Astrocyte of the spinal cord (primary cell): ENCODE data around the gene WNT3A.
A peak's percentile ranks its signal among the peaks of the same experiment; 100 is the strongest.

Source experiments
- DNase-seq: peaks from one replicate; pipeline ENCODE4 v3.0.0; 2011; ENCODE audit warnings: low read depth, low spot score
- H3K4me3 ChIP-seq: 2 replicates; pipeline ENCODE4 v1.5.1; 2011; ENCODE audit warnings: low read depth, mild to moderate bottlenecking, low read length, moderate library complexity
- in situ Hi-C: cut with HindIII; loops from 2 replicates; pipeline ENCODE4 v1.10.0; 2017; ENCODE audit warnings: low sequenced_read_pairs
- TF ChIP-seq, protein P1 (sequence below): IDR thresholded peaks from 2 replicates; pipeline ENCODE4 v1.5.1; 2012; ENCODE audit warnings: low read depth, mild to moderate bottlenecking, low read length, inconsistent platforms

The WNT3A gene

DNA sequence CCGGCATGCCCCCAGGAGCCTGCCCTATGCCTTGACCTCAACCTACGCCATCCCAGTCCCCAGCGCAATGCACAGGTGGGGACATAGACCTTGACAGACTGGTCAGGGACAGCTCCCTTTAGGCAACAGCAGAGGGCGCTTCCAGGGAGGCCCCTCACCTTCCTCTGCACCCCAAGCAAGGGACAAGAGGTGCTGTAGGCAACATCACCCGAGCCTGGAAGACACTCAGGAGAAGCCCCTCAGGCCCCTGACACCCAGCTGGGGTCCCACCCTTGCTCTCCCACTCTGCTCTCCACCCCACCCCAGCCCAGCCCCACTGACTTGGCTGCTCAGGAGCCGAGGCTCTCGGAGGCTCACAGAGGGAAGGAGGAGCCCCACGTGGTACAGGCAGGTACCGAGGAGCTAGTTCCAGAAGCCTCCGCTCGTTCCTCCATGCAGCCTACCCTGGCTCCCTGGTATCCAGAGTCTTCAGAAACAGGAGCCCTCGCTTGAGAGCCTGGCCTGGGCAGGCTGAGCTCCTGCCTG lies 2.4 kb upstream of the WNT3A start:
- in situ Hi-C loops: no loop called here
- H3K4me3 ChIP-seq: no peak overlapping the region
- TF ChIP-seq, protein P1, sequence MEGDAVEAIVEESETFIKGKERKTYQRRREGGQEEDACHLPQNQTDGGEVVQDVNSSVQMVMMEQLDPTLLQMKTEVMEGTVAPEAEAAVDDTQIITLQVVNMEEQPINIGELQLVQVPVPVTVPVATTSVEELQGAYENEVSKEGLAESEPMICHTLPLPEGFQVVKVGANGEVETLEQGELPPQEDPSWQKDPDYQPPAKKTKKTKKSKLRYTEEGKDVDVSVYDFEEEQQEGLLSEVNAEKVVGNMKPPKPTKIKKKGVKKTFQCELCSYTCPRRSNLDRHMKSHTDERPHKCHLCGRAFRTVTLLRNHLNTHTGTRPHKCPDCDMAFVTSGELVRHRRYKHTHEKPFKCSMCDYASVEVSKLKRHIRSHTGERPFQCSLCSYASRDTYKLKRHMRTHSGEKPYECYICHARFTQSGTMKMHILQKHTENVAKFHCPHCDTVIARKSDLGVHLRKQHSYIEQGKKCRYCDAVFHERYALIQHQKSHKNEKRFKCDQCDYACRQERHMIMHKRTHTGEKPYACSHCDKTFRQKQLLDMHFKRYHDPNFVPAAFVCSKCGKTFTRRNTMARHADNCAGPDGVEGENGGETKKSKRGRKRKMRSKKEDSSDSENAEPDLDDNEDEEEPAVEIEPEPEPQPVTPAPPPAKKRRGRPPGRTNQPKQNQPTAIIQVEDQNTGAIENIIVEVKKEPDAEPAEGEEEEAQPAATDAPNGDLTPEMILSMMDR: peak; percentile 44
- DNase-seq: no peak

DNA sequence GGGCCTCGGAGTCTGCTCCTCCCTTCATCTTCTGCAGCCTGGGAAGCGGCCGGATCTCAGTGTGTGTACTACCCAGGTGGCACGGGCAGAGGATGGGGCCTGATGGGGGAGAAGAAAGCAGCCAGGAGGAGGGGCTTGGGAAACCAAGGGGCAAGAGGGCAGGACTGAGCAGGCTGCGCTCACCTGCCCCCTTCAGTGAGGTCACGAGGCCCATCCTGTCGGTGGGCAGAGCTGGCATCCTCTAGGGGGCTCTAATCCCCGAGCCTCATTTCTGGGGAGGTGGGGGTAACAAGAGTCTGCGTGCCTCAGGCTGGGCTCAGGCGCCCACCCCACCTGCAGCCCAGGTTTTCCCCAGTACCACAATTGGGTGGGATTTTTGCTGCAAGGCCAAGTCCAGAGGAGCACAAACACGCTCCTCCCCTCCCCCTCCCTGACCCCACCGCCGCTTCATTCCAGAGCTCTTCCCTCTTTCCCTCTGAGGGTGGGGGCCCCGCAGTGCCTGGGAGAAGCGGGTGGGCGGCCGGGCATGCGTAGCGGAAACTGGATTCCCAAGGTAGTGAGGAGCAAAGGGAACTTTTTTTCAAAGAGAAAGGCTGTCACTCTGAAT lies 1.8 kb upstream of the WNT3A start:
- H3K4me3 ChIP-seq: no peak overlapping the region
- no peak for DNase-seq
- TF ChIP-seq, protein P1: no peak
- in situ Hi-C loops: no loop called here

DNA sequence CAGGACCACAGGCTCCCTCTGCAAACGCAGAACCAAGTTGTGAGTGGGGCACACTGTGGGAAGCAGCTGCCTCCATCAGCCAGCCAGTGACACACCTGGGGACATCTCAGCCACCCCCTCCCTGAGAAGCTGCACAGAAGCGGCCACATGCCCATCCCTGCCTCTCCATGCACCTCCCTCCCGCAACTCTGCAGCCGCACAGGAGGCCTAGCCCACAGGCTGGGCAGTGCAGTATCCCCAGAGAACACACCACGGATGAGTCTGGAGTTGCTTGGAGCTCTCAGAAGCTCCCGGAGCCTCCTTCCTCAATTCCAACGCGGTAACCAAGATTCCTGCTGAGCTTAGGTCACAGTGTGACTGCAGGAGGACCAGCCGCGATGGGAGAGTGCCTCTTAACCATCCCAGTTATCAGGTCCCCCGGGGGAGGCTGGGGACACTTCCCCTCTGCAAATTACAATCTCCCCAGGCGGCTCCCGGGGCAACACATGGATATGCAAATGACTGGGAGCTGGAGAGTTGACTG lies 1.2 kb upstream of the WNT3A start:
- H3K4me3 ChIP-seq: no peak overlapping the region
- TF ChIP-seq, protein P1: no peak
- DNase-seq: no peak
- in situ Hi-C loops: no loop called here

DNA sequence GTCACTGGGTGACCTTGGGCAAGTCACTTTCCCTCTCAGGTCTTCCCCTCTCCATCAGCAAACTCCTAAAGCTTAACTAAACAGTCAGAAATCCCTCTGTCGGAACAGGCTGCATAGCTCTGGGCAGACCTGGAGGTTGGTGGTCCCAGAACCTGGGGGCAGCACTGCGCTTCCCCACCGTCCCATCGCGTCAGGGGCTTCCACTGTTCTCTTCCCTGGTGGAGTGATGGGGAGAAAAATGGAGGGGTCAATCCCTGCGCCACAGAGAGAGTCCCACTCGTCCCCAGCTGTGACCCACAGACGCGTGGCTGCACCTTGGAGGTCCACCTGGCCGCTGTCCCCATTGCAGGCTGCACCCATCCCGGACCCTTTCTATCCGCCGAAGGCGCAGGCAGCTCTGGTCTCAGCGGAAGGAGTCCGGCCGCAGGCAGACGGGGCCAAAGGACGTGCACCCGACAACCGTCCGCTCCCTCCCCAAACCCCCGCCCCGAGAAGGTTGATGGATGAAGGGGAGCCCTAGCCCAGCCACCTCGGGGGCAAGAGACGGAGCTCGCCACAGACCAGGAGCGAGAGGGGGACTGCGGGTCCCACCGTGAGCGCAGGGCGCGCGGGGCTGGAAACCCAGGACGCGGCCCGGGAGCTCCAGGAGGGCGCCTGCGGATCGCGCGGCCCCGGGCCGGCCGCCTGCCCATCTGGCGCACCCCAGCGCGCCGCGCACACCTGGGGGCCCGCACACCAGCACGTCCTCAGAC lies 588 bp upstream of the WNT3A start:
- in situ Hi-C loops: no loop called here
- no peak overlapping the region for H3K4me3 ChIP-seq
- TF ChIP-seq, protein P1: no peak
- no peak for DNase-seq

DNA sequence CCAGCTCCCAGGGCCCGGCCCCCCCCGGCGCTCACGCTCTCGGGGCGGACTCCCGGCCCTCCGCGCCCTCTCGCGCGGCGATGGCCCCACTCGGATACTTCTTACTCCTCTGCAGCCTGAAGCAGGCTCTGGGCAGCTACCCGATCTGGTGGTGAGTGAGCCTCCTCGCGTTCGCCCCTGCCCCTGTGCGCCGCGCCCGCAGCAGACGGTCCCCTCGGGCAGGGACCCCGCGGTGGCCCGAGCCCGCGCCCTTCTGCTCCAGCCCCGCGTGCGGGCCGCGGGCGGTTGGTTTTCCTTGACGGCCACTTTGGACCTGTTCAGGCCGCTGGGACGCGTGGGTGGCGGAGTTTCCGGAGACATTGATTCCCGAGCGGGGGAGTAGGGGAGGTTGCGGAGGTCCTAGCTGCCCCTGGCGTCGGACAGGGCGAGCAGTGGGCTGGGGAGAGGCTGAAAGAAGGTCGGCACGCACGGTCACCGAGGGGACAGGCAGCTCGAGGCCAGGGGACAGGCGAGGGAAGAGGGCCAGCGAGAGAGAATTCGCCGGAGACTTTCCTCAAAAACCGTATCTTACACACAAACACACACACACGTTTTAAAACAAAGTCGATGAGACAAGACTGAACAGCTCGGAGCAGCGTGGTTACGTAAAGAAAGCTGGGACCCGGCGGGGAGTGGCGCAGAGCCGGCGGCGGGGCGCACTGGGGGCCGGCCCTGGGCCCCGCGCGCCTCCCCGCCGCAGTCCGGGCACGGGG lies 427 bp downstream of the WNT3A start:
- in situ Hi-C loops: no loop called here
- DNase-seq: no peak
- no peak overlapping the region for H3K4me3 ChIP-seq
- TF ChIP-seq, protein P1: no peak

DNA sequence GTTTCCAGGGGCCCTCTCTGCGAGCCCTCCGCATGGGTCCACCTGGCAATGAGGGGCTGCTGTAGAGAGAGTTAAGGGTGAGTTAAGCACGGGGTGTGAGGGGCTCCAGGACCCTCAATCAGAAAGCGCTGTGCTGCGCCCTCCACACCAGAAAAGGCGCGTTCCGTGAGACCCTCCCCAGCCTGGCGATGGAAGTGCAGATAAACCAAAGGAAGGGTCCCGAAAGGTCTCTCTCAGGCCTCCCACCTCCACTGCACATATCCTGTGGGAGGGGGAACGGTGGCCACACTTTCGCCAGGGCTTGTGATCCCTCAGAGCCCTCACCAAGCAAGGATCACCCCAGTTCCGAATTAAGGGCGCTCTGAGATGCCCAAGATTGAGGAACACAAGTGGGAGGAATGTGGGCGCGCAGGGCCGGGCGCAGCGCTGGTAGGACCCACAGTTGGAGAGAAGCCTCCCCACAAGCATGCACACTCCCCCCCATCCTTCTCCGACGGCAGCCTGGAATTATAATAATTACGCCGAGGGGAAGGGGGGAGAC lies 1.1 kb downstream of the WNT3A start:
- DNase-seq: no peak
- in situ Hi-C loops: no loop called here
- TF ChIP-seq, protein P1: no peak
- no peak overlapping the region for H3K4me3 ChIP-seq
